HEK293 (cell line): ENCODE results near the gene CCDC142.

Experiments
- CTCF ChIA-PET: fragments of 350-600 bp; formaldehyde crosslinking; extraction: SDS; loops from one replicate; lab custom pipeline; 2021; ENCODE audit warnings: antibody characterized with exemption; lab: Yijun Ruan, JAX
- POLR2A ChIA-PET: fragments of 300-600 bp; formaldehyde crosslinking; extraction: SDS; loops from one replicate; lab custom pipeline; 2020; ENCODE audit warnings: antibody characterized with exemption, inconsistent platforms; lab: Yijun Ruan, JAX
- H3K27ac ChIP-seq: fragments of 200-500 bp; sonication (Bioruptor generic); 2 replicates; pipeline ENCODE4 v1.5.1; 2014; ENCODE audit warnings: low read depth, low read length, control low read depth, inconsistent platforms; ENCODE audit errors: extremely low read depth
- H3K36me3 ChIP-seq, 2 experiments: fragments of 200-500 bp in 1 of 2; sonication (Bioruptor generic) in 1 of 2; 1 replicate in 1 of 2; 2 replicates in 1 of 2; pipeline ENCODE4 v1.5.1; 2014 to 2017; ENCODE audit warnings: inconsistent platforms in 2 of 2, low read length in 2 of 2; ENCODE audit not compliant: control insufficient read depth in 2 of 2, insufficient read depth in 1 of 2
- H3K4me1 ChIP-seq: fragments of 200-500 bp; sonication (Bioruptor generic); 2 replicates; pipeline ENCODE4 v1.5.1; 2014; ENCODE audit warnings: mild to moderate bottlenecking, low read length, inconsistent platforms; ENCODE audit not compliant: control insufficient read depth, insufficient read depth
- H3K4me3 ChIP-seq: 2 replicates; pipeline ENCODE4 v1.5.1; 2011; ENCODE audit warnings: low read depth, mild to moderate bottlenecking, control low read depth, low read length, moderate library complexity
- H3K9me3 ChIP-seq: fragments of 200-500 bp; sonication (Bioruptor generic); 2 replicates; pipeline ENCODE4 v1.5.1; 2014; ENCODE audit warnings: low read depth, low read length, inconsistent platforms; ENCODE audit not compliant: control insufficient read depth, insufficient read depth
- ATF2 ChIP-seq: fragments of 450-650 bp; formaldehyde crosslinking; IDR thresholded peaks from 2 replicates; pipeline ENCODE4 v1.5.1; 2016; ENCODE audit warnings: missing biosample characterization, missing genetic modification characterization, low read depth
- BCL11B ChIP-seq: fragments of 450-650 bp; formaldehyde crosslinking; IDR thresholded peaks from 2 replicates; pipeline ENCODE4 v1.5.1; 2016; ENCODE audit warnings: low read depth, missing biosample characterization, missing genetic modification characterization
- GLIS2 ChIP-seq: fragments of 450-650 bp; formaldehyde crosslinking; IDR thresholded peaks from 2 replicates; pipeline ENCODE4 v1.5.1; 2016; ENCODE audit warnings: missing biosample characterization, missing genetic modification characterization
- HOXC10 ChIP-seq: sonication (generic); formaldehyde crosslinking; IDR thresholded peaks from 2 replicates; pipeline ENCODE4 v1.8.1; 2023; ENCODE audit warnings: mild to moderate bottlenecking, missing genetic modification reagents
- OSR2 ChIP-seq: fragments of 450-650 bp; formaldehyde crosslinking; IDR thresholded peaks from 2 replicates; pipeline ENCODE4 v1.5.1; 2016; ENCODE audit warnings: missing biosample characterization, missing genetic modification characterization
- SCRT1 ChIP-seq: fragments of 450-650 bp; formaldehyde crosslinking; IDR thresholded peaks from 2 replicates; pipeline ENCODE4 v1.5.1; 2016; ENCODE audit warnings: missing biosample characterization, missing genetic modification characterization, borderline replicate concordance
- SCRT2 ChIP-seq: fragments of 450-650 bp; formaldehyde crosslinking; IDR thresholded peaks from 2 replicates; pipeline ENCODE4 v1.5.1; 2016; ENCODE audit warnings: missing biosample characterization, missing genetic modification characterization
- ZBTB17 ChIP-seq: fragments of 450-650 bp; formaldehyde crosslinking; IDR thresholded peaks from 2 replicates; pipeline ENCODE4 v1.5.1; 2016; ENCODE audit warnings: missing biosample characterization, missing genetic modification characterization
- ZBTB20 ChIP-seq: fragments of 450-650 bp; formaldehyde crosslinking; IDR thresholded peaks from 2 replicates; pipeline ENCODE4 v1.5.1; 2016; ENCODE audit warnings: missing biosample characterization, missing genetic modification characterization
- ZBTB7A ChIP-seq: fragments of 450-650 bp; formaldehyde crosslinking; IDR thresholded peaks from 2 replicates; pipeline ENCODE4 v1.5.1; 2016; ENCODE audit warnings: low read depth, missing biosample characterization, missing genetic modification characterization
- ZEB2 ChIP-seq: fragments of 450-650 bp; formaldehyde crosslinking; IDR thresholded peaks from 2 replicates; pipeline ENCODE4 v1.5.1; 2016; ENCODE audit warnings: missing biosample characterization, missing genetic modification characterization
- ZFP69B ChIP-seq: fragments of 450-650 bp; formaldehyde crosslinking; IDR thresholded peaks from 2 replicates; pipeline ENCODE4 v1.5.1; 2016; ENCODE audit warnings: missing biosample characterization, missing genetic modification characterization
- ZIC2 ChIP-seq: fragments of 450-650 bp; formaldehyde crosslinking; IDR thresholded peaks from 2 replicates; pipeline ENCODE4 v1.5.1; 2016; ENCODE audit warnings: missing biosample characterization, missing genetic modification characterization
- ZNF132 ChIP-seq: fragments of 450-650 bp; formaldehyde crosslinking; IDR thresholded peaks from 2 replicates; pipeline ENCODE4 v1.5.1; 2017; ENCODE audit warnings: missing biosample characterization, missing genetic modification characterization, borderline replicate concordance
- ZNF140 ChIP-seq: fragments of 450-650 bp; formaldehyde crosslinking; IDR thresholded peaks from 2 replicates; pipeline ENCODE4 v1.5.1; 2016; ENCODE audit warnings: missing biosample characterization, missing genetic modification characterization
- ZNF223 ChIP-seq: fragments of 450-650 bp; formaldehyde crosslinking; IDR thresholded peaks from 2 replicates; pipeline ENCODE4 v1.5.1; 2016; ENCODE audit warnings: missing biosample characterization, missing genetic modification characterization
- ZNF239 ChIP-seq: fragments of 450-650 bp; formaldehyde crosslinking; IDR thresholded peaks from 2 replicates; pipeline ENCODE4 v1.5.1; 2016; ENCODE audit warnings: missing biosample characterization, missing genetic modification characterization
- ZNF423 ChIP-seq: fragments of 450-650 bp; formaldehyde crosslinking; IDR thresholded peaks from 2 replicates; pipeline ENCODE4 v1.5.1; 2016; ENCODE audit warnings: missing biosample characterization, missing genetic modification characterization
- ZNF514 ChIP-seq: fragments of 450-650 bp; formaldehyde crosslinking; IDR thresholded peaks from 2 replicates; pipeline ENCODE4 v1.5.1; 2016; ENCODE audit warnings: missing biosample characterization, missing genetic modification characterization
- ZNF777 ChIP-seq: fragments of 450-650 bp; formaldehyde crosslinking; IDR thresholded peaks from 2 replicates; pipeline ENCODE4 v1.5.1; 2017; ENCODE audit warnings: missing biosample characterization, missing genetic modification characterization, borderline replicate concordance
- ZSCAN30 ChIP-seq: fragments of 450-650 bp; IDR thresholded peaks from 2 replicates; pipeline ENCODE4 v1.5.1; 2018; ENCODE audit warnings: missing biosample characterization, mild to moderate bottlenecking, missing genetic modification characterization, moderate library complexity

The CCDC142 gene

DNA sequence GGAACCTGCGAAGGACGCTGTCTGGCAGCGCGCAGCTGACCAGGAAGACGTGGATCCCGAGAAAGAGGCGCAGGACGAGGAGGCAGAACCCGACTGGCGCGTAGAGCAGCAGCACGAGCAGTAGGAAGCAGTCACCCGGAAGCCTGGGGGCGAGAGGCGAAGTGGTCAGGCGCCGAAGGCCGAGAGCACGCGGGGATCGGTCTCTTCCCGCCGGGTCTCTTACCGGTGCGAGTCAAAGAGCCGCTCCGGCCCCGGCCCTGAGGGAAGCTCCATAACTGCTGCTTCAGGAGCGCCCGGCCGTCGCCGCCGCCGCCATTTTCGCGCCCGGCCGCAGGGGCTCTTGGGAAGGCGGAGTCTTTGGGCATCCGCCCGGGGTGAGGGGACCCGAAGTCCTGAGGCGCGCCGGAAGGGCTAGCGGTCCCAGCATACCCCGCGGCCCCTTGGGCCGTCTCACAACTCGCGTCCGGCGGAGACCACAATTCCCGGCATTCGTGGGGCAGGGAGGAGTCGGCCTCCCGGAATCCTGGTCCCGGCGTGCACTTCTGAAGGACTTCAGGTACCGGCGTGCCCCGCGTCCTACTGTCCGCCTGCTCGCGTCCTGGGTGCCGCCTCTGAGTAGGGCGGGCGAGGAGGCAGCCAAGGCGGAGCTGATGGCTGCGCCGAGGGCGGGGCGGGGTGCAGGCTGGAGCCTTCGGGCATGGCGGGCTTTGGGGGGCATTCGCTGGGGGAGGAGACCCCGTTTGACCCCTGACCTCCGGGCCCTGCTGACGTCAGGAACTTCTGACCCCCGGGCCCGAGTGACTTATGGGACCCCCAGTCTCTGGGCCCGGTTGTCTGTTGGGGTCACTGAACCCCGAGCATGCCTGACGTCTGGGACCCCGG lies 46.8 kb upstream of the CCDC142 start, which contains the start of the genes AUP1 and HTRA2 (continued):
- no peak for TF ChIP-seq ZNF223 (tag by site-specific recombination)

DNA sequence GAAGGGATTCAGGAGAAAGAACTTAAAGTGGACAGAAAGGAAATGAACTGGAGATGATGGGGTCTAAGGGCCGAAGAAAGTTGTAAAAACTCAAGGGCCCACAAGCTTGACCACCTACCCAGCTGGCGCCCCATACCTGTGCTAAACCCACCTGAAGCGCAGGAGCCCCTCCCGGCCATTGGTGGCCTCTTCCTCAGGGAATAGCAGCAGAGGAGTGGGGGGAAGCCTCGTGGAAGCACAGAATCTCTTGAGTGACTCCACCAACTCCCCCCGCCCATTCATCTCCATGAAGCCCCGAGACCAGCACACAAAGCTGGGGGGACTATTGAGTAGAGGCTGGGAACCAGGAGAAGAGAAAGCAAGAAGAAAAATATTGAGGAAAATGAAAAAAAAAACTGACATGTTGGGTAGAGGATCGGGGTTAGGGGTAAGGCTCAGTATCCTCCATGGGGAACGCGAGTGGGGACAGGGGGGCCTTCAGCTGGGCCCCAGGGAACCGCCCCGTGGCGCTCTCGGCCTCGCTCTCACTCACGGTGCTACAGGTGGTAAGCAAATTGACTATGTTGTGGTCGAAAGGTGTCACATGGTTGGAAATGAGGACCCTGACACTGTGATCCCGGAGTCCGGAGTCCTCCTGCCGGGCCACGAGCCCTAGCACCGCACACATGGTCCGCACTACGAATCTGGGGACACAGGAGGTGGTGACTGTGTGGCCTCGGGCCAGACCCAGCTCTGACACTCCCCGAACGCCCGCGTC lies 46.0 kb upstream of the CCDC142 start:
- Histone ChIP-seq H3K4me1 (no peaks in the 10 kb centered on the region; the same call in 1 of the 2 replicates), H3K27ac (peak overlapping the region; percentile 72), H3K36me3 (peaks cover 7 to 66% of the 10 kb centered on the region in 2 experiments; a peak in 1 of 3 replicates), H3K4me3 (peak overlapping the region; percentile 57), H3K9me3 (no peaks in the 10 kb centered on the region)
- TF ChIP-seq GLIS2 (tag by site-specific recombination) (0 out of 2 replicates have a peak, but pooled peaks have one; percentile 18), ZSCAN30 (no peak), ZNF423 (tag by site-specific recombination) (no peak), ZFP69B (tag by site-specific recombination) (no peak), SCRT2 (tag by site-specific recombination) (peak; percentile 95), ZNF514 (no peak), ZNF223 (tag by site-specific recombination) (no peak), ZBTB17 (tag by site-specific recombination) (no peak), ZBTB7A (tag by site-specific recombination) (0 out of 2 replicates have a peak, but pooled peaks have one; percentile 20), SCRT1 (tag by site-specific recombination) (peak; percentile 46; the same call in 1 of the 2 replicates), ZNF140 (tag by site-specific recombination) (no peak), ZNF777 (tag by site-specific recombination) (no peak), ZNF239 (tag by site-specific recombination) (no peak), HOXC10 (CRISPR knock-in tag) (0 out of 2 replicates have a peak, but pooled peaks have one; percentile 31), ZIC2 (tag by site-specific recombination) (no peak), BCL11B (no peak), ZEB2 (tag by site-specific recombination) (no peak), ZBTB20 (no peak), ZNF132 (no peak), ATF2 (tag by site-specific recombination) (no peak)
- POLR2A ChIA-PET = interaction anchor here (0.6 to 2.4 kb wide), 12 partner anchors 8 to 77 kb away, joined by 3 to 18 read pairs (median 7); partner anchors contain the start of genes CCDC142, MRPL53, PCGF1 and TTC31
- CTCF ChIA-PET = interaction anchor here (0.6 to 1.5 kb wide), 7 partner anchors 9 to 60 kb away, joined by 3 to 11 read pairs (median 3); partner anchors contain the start of genes CCDC142 and TTC31

- H3K4me1 ChIP-seq = no peaks in the 10 kb centered on the region; the same call in 1 of the 2 replicates
- no peak overlapping the region for H3K27ac ChIP-seq
- peak; percentile 78 for TF ChIP-seq SCRT2 (tag by site-specific recombination)
- TF ChIP-seq OSR2 (tag by site-specific recombination) = no peak
- TF ChIP-seq SCRT1 (tag by site-specific recombination) = peak; percentile 31; the same call in 1 of the 2 replicates
- POLR2A ChIA-PET = interaction anchor here (1.9 to 2.5 kb wide), 2 partner anchors 21 to 24 kb away, joined by 5 to 12 read pairs; no protein-coding TSS in a partner anchor
- CTCF ChIA-PET = no interaction called here
- H3K9me3 ChIP-seq = no peaks in the 10 kb centered on the region
- peaks cover 7 to 56% of the 10 kb centered on the region in 2 experiments; a peak in 1 of 3 replicates for H3K36me3 ChIP-seq
- no peak overlapping the region for H3K4me3 ChIP-seq
Observed at GRCh38 chr2:74527741-74528140, 44.9 kb upstream of the CCDC142 start.
